GM12864 (cell line): ENCODE data around the gene ZNF775.

ENCODE experiments used
- DNase-seq: peaks from one replicate; pipeline ENCODE4 v3.0.0-alpha.2; 2011; ENCODE audit warnings: low read depth
- H3K4me3 ChIP-seq: 2 replicates; pipeline ENCODE4 v1.5.1; 2011; ENCODE audit warnings: mild to moderate bottlenecking, low read depth, low read length, control low read depth
- TF ChIP-seq, protein P1 (sequence below): IDR thresholded peaks from 2 replicates; pipeline ENCODE4 v1.5.1; 2011; ENCODE audit warnings: low read depth, mild to moderate bottlenecking, moderate library complexity, low read length, control low read depth, inconsistent platforms; ENCODE audit errors: missing control alignments

The ZNF775 gene

GRCh38 chr7:150340024-150340749 is 38.9 kb upstream of the ZNF775 start:
- H3K4me3 ChIP-seq = no peak overlapping the region
- TF ChIP-seq, protein P1, sequence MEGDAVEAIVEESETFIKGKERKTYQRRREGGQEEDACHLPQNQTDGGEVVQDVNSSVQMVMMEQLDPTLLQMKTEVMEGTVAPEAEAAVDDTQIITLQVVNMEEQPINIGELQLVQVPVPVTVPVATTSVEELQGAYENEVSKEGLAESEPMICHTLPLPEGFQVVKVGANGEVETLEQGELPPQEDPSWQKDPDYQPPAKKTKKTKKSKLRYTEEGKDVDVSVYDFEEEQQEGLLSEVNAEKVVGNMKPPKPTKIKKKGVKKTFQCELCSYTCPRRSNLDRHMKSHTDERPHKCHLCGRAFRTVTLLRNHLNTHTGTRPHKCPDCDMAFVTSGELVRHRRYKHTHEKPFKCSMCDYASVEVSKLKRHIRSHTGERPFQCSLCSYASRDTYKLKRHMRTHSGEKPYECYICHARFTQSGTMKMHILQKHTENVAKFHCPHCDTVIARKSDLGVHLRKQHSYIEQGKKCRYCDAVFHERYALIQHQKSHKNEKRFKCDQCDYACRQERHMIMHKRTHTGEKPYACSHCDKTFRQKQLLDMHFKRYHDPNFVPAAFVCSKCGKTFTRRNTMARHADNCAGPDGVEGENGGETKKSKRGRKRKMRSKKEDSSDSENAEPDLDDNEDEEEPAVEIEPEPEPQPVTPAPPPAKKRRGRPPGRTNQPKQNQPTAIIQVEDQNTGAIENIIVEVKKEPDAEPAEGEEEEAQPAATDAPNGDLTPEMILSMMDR = no peak

GRCh38 chr7:150340875-150341262 is 38.3 kb upstream of the ZNF775 start:
- H3K4me3 ChIP-seq = no peak overlapping the region
- TF ChIP-seq, protein P1 = no peak
- no peak for DNase-seq

More at GRCh38 chr7:150340024-150340749, 38.9 kb upstream of the ZNF775 start:
- no peak for DNase-seq

- TF ChIP-seq, protein P1 = no peak
- no peak for DNase-seq
- no peak within 1 kb of the TSS for H3K4me3 ChIP-seq
Observed at GRCh38 chr7:150341263-150342120, 37.6 kb upstream of the ZNF775 start, which contains the start of gene RARRES2. Gene RARRES2 (minus strand): TSS chr7:150341629. CDS start chr7:150340609, 1,020 bp downstream.

GRCh38 chr7:150342121-150342408 is 37.1 kb upstream of the ZNF775 start:
- TF ChIP-seq, protein P1 = no peak
- H3K4me3 ChIP-seq = no peak overlapping the region
- no peak for DNase-seq

DNA sequence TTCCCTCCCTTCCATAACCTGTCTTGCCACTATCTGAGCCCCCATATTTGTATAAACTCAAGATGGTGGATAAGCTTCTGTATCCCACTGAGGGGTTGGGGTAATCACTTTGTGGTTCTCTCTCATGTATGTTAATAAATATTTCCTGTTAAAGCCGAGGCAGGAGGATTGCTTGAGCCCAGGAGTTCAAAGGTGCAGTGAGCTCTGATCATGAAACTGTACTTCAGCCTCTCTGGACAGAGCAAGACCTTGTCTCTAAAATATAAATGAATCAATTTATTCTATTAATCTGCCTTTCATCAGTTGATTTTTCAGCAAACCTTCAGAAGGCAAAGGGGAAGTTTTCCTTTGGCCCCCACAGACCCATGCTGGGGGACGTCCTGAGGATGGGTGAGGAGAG is 35.9 kb upstream of the ZNF775 start:
- no peak for DNase-seq
- no peak overlapping the region for H3K4me3 ChIP-seq

GRCh38 chr7:150344299-150344698 is 34.8 kb upstream of the ZNF775 start:
- H3K4me3 ChIP-seq = no peak overlapping the region
- TF ChIP-seq, protein P1 = no peak
- DNase-seq = no peak

More for the DNA sequence above, 35.9 kb upstream of the ZNF775 start:
- TF ChIP-seq, protein P1 = no peak
